ENCODE data around the gene RICTOR.
A peak's percentile ranks its signal among the peaks of the same experiment; 100 is the strongest.

The RICTOR gene

DNA sequence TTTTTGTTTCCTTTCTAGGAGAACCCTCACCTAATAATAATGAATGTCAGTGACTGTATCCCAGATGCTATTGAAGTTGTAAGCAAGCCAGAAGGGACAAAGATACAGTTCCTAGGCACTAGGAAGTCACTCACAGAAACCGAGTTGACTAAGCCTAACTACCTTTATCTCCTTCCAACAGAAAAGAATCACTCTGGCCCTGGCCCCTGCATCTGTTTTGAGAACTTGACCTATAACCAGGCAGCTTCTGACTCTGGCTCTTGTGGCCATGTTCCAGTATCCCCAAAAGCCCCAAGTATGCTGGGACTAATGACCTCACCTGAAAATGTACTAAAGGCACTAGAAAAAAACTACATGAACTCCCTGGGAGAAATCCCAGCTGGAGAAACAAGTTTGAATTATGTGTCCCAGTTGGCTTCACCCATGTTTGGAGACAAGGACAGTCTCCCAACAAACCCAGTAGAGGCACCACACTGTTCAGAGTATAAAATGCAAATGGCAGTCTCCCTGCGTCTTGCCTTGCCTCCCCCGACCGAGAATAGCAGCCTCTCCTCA lies 141.3 kb downstream of the RICTOR start:
- DNase-seq (ENCODE audit: low read depth): no peak

DNA sequence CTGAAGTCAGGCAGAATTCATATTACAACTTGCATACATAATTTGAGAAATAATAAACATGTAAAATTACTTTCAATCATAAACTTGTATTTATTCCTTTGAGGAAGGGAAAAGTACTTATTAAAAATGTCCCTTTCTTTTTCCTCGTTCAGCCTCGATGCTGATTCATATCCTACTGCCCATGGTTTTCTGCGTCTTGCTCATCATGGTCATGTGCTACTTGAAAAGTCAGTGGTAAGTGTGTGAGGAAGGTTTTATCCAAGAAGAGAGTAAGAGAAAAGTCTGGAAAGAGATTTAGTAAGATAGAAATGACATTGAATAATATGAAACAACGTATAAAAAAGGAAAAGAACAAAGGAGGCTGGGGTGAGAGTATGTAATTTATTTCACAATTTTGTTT lies 142.5 kb downstream of the RICTOR start:
- peak; percentile 6 for DNase-seq (ENCODE audit: low read depth)

DNA sequence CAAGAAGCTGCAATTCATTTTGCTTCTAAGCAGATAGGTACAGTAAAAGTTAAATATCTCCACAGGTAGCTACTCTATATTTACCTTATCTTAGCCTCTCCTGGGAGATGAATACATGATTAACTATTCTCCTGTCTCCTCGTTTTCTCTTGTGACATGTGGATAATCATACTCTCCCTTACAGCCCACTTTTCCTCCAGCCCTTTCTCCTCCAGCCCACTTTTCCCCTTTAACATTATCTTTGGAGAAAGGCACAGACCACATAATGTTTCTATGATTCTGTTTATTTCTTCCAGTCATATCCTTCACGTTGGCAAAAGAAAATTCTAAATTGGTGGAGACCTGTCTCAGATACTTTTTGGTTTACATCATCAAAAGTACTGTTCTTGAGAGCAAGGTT lies 144.4 kb downstream of the RICTOR start:
- no peak for DNase-seq (ENCODE audit: low read depth)

DNA sequence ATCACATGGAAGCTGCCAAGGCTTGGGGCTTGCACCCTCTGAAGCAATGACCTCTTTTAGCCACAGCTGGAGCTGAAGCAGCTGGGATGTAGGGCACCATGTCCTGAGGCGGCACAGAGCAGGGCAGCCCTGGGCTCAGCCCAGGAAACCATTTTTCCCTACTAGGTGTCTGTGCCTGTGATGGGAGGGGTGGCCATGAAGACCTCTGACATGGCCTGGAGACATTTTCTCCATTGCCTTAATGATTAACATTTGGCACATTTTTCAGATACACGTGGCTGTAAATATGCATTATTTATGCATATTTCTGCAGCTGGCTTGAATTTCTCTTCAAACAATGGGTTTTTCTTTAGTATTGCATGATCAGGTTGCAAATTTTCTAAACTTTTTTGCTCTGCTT lies 146.7 kb downstream of the RICTOR start:
- no peak for DNase-seq (ENCODE audit: low read depth)

DNA sequence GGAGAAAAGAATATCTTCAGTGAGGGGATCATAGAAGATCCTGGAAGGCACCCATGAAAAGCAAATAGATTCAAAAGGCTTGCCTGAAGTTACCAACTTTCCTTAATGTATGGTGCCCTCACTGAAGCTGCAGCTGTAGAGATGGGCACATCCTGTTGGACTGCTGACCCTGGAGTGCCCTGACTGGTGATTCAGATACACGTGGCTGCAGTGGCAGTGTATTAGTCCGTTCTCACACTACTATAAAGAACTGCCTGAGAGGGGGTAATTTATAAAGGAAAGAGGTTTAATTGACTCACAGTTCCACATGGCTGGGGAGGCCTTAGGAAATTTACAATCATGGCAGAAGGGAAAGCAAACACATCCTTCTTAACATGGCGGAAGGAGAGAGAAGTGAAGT lies 148.1 kb downstream of the RICTOR start:
- DNase-seq (ENCODE audit: low read depth): peak; percentile 25

DNA sequence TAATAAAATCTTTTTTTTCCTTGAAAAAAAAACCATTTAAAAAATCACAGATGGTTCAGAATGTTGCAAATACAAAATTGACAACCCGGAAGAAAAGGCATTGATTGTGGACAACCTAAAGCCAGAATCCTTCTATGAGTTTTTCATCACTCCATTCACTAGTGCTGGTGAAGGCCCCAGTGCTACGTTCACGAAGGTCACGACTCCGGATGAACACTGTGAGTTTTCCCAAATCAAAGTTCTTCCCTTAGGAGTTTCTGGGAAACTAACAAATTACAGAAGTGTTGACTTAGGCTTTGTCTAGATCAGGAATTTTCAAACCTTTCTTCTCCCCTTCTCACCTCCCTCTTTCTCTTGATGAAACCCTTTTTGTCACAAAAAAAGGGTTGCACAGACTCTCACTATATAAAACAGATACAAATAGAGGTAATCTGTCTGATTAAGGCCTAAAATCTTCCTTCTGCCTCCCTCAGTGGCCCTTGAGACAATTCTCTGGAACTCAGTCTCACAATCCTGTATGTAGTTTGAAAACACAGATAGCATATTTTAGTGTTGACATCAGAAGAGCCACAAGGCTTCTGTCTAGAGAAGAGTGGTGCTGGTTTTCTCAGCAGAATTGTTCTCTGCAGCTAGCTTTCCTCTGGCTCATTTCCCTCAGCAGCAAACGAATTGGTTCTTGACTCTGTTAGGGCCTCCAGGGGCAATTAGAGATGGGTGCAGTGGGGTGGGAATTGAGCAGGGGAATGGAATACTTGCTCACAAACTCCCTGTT lies 148.9 kb downstream of the RICTOR start:
- DNase-seq (ENCODE audit: low read depth): peak; percentile 47

DNA sequence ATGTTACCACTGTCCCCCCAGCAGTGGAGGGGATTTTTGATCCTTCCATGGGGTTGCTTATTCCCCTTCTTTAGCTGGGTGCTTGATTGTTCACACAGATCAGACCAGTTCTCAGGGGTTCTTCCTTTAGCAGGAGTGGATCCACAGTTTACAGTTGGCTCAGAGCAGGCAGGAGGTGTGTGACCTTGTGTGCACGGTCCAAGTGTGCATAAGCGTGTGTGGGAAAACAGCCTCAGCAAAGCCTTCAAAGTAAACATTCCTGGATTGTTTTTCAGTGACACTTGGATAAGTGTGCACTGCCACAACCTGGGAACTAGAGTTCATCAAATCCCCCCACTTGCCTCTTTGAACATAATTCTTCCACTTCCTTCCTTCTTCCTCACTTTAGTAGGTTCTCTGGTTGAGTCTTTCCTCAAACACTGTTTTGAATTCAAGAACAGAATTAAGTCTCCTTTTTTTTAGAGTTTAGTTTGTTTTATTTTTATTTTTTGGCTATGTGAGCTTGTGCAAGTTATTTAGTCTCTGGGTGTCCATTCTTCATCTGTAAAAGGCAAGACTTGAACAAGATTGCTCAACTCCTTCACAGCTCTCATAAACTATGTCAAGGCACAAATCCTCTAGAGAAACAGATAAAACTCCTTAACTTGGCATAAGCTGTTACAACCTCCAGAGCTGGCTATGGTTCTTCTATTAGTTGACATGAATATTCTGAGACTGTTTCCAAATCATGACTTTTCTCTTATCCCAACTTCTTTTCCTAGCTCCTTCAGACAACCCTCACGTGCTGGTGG lies 150.3 kb downstream of the RICTOR start:
- peak; percentile 15 for DNase-seq (ENCODE audit: low read depth)

DNA sequence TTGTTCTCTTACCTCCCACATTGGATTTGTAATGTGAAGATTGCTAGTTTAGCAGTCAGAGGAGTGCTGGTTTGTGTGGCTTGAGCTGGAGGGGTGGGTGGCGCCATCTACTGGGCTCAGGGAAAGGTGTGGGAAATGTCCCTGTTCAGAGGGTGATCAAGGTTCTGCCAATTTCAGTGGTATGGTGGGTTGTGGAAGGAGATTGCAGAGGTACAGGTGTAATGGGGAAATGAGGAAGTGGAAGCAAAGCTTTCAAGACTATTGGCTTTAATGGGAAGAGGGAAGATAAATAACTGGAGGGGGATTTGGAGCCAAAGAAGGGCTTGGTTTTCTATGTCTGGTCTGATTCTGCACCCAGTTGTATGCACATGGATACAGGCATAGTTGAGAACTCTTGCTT lies 152.0 kb downstream of the RICTOR start:
- DNase-seq (ENCODE audit: low read depth): peak; percentile 20

DNA sequence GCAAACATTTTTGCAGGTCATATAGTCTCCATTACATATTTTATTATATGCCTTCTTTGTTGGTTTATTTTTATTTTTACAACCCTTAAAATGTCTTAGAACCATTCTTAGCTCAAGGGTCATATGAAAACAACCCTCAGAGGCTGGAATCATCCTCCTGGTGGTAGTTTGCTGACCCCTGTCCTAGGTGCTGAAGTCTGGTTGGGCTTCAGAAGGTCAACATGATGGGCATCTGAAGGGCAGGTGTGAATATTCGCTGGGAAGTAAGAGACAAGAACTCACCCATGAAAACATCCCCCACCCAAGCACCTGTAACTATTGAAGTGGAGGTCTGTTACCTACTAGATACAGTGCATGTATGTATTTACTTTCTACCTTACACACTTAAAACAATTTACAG lies 153.0 kb downstream of the RICTOR start:
- no peak for DNase-seq (ENCODE audit: low read depth)

DNA sequence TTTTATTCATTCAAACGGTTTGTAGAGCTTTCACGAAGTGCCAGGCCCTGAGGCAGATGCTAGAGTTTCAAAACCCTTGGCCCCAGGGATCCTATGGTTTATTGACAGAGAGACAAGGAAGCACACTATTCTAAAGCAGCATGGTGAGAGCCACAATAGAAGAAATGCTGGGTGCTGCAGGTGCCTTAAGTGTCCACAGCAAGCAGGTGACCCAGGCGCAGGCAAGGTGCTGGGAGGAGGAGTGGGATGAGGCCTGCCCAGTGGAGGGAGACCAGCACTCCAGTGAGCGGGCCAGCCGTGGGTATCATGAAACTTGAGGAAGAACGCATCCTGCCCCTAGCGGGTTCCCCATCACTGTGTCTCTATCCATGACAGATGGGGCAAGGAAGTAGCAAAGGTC lies 157.4 kb downstream of the RICTOR start:
- DNase-seq (ENCODE audit: low read depth): no peak

DNA sequence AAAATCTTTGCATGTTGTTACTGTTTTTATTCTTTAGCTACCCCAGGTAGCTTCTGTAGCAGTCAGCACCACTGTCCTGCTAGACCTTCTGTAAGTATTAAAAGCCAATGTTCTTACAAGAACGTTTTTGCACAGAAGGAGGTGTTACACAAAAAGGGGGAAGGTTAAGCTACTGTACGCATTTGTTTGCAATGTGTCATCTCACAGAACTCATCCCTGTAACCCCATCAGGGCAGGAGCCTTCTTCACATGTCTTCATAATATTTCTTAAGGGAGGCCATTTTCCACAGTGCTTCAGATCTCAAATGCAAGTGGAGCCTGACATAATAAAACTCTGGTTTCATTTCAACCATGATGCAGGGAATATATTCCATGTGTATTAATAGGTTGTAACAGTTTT lies 160.5 kb downstream of the RICTOR start:
- DNase-seq (ENCODE audit: low read depth): no peak

DNA sequence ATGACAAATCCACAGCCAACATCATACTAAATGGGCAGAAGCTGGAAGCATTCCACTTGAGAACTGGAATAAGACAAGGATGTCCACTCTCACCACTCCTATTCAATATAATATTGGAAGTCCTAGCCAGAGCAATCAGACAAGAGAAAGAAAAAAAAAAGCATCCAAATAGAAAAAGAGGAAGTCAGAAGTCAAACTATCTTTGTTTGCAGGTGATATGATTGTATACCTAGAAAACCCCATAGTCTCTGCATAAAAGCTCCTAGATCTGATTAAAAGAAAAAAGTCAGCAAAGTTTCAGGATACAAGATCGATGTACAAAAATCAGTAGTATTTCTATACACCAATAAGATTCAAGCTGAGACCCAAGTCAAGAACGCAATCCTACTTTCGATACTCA lies 162.3 kb downstream of the RICTOR start:
- no peak for DNase-seq (ENCODE audit: low read depth)

DNA sequence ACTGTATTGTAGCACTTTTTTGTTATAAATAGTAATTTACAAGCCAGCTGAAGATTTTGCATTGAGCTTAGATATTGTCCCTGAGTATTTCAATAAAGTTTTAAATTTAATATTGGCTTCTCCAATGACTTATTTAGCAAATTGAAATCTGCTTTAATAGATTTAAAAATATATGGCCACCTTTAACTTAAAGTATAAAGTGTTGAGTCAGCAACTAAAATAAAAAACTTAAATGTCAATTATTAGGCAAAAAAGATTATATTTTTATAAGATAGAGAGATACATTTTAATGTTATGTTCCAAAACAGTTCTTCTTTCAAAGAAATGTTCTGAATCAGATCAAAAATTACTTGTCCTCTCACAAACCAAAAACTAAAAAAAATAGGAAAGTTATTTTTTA lies 167.7 kb downstream of the RICTOR start:
- no peak for DNase-seq (ENCODE audit: low read depth)

DNA sequence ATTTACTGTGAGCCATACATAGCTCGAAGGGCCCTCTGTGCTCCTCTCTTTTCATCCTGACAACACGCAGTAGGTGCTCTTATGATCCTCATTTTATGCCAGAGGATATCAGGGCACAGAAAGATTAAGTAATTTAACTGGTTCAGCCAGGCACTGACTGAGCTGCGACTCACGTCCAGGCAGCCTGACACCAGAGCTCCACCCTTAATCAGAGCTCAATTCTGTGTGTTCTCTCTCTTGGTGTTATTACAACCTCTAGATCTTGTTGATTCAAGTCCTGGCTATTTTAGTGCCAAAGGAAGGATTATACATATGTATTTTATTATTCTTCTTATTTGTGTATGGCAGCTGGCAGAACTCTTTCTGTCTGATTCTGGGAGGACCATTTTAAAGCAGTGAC lies 168.7 kb downstream of the RICTOR start:
- DNase-seq (ENCODE audit: low read depth): peak; percentile 57

DNA sequence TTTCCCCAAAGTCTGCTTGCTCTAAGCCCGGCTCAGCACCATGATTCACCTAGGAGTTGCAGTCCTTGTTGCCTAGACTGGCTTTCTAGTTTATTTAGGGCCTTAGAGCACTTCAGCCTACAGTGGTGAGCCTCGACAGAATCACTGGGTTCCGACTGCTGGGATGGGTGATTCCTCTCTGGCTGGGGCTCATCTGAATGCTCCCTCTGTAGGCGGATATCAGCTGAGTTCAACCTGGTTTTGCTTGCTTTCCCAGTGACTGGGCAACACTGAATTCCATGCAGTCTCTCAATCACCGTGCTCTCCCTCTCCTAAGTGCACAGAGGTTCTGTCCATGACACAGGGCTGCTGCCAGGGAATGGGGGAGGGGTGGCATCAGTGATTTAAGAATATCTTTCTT lies 174.3 kb downstream of the RICTOR start:
- DNase-seq (ENCODE audit: low read depth): no peak

DNA sequence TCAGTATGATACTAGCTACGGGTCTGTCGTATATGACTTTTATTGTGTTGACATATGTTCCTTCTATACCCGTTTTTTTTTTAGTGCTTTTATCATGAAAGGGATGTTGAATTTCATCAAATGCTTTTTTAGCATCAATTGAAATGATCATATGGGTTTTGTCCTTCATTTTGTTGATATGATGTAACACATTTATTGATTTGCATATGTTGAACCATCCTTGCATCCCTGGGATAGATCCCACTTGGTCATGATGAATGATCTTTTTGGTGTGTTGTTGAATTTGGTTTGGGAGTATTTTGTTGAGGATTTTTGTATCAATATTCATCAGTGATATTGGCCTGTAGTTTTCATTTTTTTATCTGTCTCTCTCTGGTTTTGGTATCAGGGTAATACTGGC lies 177.4 kb downstream of the RICTOR start:
- no peak for DNase-seq (ENCODE audit: low read depth)

DNA sequence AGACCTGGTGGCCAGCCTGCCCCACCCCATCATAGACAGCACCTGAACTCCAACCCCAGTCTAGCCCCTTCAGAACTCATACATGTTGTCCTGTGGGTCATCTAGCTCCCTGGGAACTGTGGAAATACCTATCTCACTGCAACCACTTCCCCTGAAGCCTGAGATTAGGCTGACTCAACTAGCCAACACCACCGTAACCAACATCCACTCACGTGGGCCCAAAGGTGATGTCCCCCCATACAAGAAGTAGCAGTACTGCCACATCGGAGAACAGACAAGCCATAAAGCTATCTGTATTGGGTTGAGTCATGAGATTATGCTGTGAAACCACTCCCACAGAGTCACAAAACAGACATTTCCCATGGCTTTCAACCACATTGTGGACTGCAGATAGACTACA lies 181.8 kb downstream of the RICTOR start:
- no peak for DNase-seq (ENCODE audit: low read depth)

DNA sequence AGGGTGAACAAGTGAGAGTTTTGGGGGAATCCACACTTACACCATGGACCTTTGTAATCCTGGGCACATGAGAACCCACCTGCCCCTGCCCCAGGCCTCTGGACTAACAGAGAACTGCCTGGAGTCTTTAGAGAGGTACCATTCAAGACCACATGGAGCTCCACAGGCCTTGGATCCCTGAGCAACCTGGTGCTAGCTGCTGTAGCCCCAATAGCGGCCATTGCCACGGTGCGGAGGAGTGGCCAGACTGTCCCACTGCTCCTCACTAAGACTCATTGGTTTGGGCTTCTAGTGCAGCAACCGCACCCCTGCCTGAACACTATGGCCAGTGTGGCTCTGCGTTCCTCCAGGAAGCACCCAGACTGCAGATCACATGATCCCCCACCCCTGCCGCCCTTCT lies 182.6 kb downstream of the RICTOR start:
- DNase-seq (ENCODE audit: low read depth): no peak

DNA sequence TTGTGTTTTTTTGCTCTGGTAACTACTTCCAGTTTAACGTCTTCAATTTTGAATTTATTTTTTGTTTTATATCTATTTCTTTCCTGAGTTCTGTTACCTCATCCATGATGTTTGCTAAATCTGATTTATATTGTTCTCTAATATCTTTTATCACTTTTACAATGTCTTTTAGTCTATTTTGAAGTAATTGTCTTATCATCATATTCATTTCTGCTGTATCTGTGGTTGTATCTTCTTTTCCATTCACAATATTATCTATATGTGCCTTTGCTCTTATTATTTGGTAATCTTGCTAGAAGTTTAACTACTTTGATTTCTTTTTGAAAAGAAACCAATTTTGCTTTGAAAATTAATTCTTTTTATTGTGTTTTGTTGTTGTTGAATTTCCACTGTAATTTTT lies 184.8 kb downstream of the RICTOR start:
- DNase-seq (ENCODE audit: low read depth): no peak

DNA sequence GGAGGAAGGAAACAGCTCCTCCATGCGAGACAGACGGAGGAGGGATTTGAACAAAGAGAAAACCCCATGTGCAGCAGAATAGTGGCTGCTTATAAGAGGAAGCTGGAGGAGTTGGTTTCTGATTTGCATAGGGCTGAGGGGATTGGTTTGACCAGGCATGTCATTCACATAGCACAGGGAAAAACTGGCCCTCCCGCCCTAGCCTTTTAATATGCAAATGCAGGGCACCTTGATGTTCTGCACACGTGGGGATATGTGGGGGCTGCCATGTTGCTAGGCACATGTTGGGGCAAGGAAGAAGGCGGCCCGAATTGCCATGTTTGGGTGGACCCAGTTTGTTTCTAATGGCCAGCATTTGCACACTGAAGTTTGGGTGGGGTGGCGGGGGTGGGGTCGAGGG lies 186.2 kb downstream of the RICTOR start:
- no peak for DNase-seq (ENCODE audit: low read depth)

Data from stromal cell of bone marrow (primary cell).